ENCODE measurements around the gene NKX2-4. TPM values are rescaled to one million over a fixed set of nuclear protein-coding genes. Genes with fewer than 3 reads are reported as not detected.
"Not testable (repeated sequence)": the region's sequence is repeated elsewhere in the genome, so short reads cannot be mapped to it uniquely, and the experiment has no call there.

NKX2-4 gene
- total RNA-seq, 1 donor from 2014 or later, result not detected

GRCh38 chr20:21372016-21372415 lies 25.3 kb downstream of the NKX2-4 start:
- peaks cover 42% of the 10 kb centered on the region for H4K20me1 ChIP-seq (ENCODE audit: insufficient read depth, low read length)
- Mint-ChIP-seq H3K27ac (ENCODE audit: unreplicated experiment) (no peak overlapping the region), H3K4me1 (ENCODE audit: low read depth, unreplicated experiment) (peaks cover 6% of the 10 kb centered on the region), H3K4me3 (ENCODE audit: unreplicated experiment) (no peak overlapping the region), H3K27me3 (ENCODE audit: low read depth, unreplicated experiment) (no peaks in the 10 kb centered on the region), H3K9me3 (ENCODE audit: unreplicated experiment) (no peaks in the 10 kb centered on the region), H3K36me3 (ENCODE audit: low read depth, unreplicated experiment) (peaks cover 11% of the 10 kb centered on the region)
- H3K4me2 ChIP-seq (ENCODE audit: low read length), result no peak overlapping the region
- no peak overlapping the region for H3K4me3 ChIP-seq (ENCODE audit: insufficient read depth, low read depth, low read length)
- H3K9ac ChIP-seq (ENCODE audit: low read length), result no peak overlapping the region
- no peak for FAIRE-seq
- H3K27me3 ChIP-seq (ENCODE audit: insufficient read depth, low read length), result no peaks in the 10 kb centered on the region
- no peak overlapping the region for H3K27ac ChIP-seq (ENCODE audit: low read depth, low read length)
- TF ChIP-seq CTCF (IDR thresholded peaks at IDR 0.05; ENCODE audit: insufficient read depth, low read depth, low read length) (no peak), EZH2 (IDR thresholded peaks at IDR 0.05; ENCODE audit: insufficient read depth, low read length) (no peak)
- peaks cover 41% of the 10 kb centered on the region for H3K79me2 ChIP-seq (ENCODE audit: insufficient read depth, low read length)
- no peak for DNase-seq (ENCODE audit: low read depth)
- no peak overlapping the region for H2AFZ ChIP-seq (ENCODE audit: low read depth, low read length)
- H3K36me3 ChIP-seq (ENCODE audit: insufficient read depth, low read length), result peaks cover 18% of the 10 kb centered on the region
- H3K9me3 ChIP-seq (ENCODE audit: insufficient read depth, low read depth, low read length), result no peaks in the 10 kb centered on the region
- H3K4me1 ChIP-seq (ENCODE audit: insufficient read depth, low read length), result no peaks in the 10 kb centered on the region

GRCh38 chr20:21371193-21371592 lies 26.1 kb downstream of the NKX2-4 start:
- Histone ChIP-seq H3K4me1 (ENCODE audit: insufficient read depth, low read length) (no peaks in the 10 kb centered on the region), H3K4me2 (ENCODE audit: low read length) (no peak overlapping the region), H3K27ac (ENCODE audit: low read depth, low read length) (no peak overlapping the region), H3K9me3 (ENCODE audit: insufficient read depth, low read depth, low read length) (no peaks in the 10 kb centered on the region), H3K36me3 (ENCODE audit: insufficient read depth, low read length) (peaks cover 21% of the 10 kb centered on the region), H3K27me3 (ENCODE audit: insufficient read depth, low read length) (no peaks in the 10 kb centered on the region), H3K79me2 (ENCODE audit: insufficient read depth, low read length) (peaks cover 35% of the 10 kb centered on the region), H2AFZ (ENCODE audit: low read depth, low read length) (no peak overlapping the region), H3K4me3 (ENCODE audit: insufficient read depth, low read depth, low read length) (no peak overlapping the region), H3K9ac (ENCODE audit: low read length) (no peak overlapping the region), H4K20me1 (ENCODE audit: insufficient read depth, low read length) (peaks cover 35% of the 10 kb centered on the region)
- H3K27me3 Mint-ChIP-seq (ENCODE audit: low read depth, unreplicated experiment), result no peaks in the 10 kb centered on the region
- no peak overlapping the region for H3K4me3 Mint-ChIP-seq (ENCODE audit: unreplicated experiment)
- H3K36me3 Mint-ChIP-seq (ENCODE audit: low read depth, unreplicated experiment), result peaks cover 11% of the 10 kb centered on the region
- no peak for FAIRE-seq
- TF ChIP-seq CTCF (IDR thresholded peaks at IDR 0.05; ENCODE audit: insufficient read depth, low read depth, low read length), result no peak
- no peak for DNase-seq (ENCODE audit: low read depth)
- peaks cover under 1% of the 10 kb centered on the region for H3K4me1 Mint-ChIP-seq (ENCODE audit: low read depth, unreplicated experiment)
- no peaks in the 10 kb centered on the region for H3K9me3 Mint-ChIP-seq (ENCODE audit: unreplicated experiment)
- H3K27ac Mint-ChIP-seq (ENCODE audit: unreplicated experiment), result no peak overlapping the region

GRCh38 chr20:21368791-21369190 lies 28.5 kb downstream of the NKX2-4 start:
- Histone ChIP-seq H3K36me3 (ENCODE audit: insufficient read depth, low read length) (peaks cover 24% of the 10 kb centered on the region), H3K4me1 (ENCODE audit: insufficient read depth, low read length) (no peaks in the 10 kb centered on the region), H3K9ac (ENCODE audit: low read length) (no peak overlapping the region), H3K27ac (ENCODE audit: low read depth, low read length) (no peak overlapping the region), H3K79me2 (ENCODE audit: insufficient read depth, low read length) (peaks cover 34% of the 10 kb centered on the region), H3K27me3 (ENCODE audit: insufficient read depth, low read length) (no peaks in the 10 kb centered on the region), H3K4me3 (ENCODE audit: insufficient read depth, low read depth, low read length) (no peak overlapping the region), H2AFZ (ENCODE audit: low read depth, low read length) (no peak overlapping the region), H4K20me1 (ENCODE audit: insufficient read depth, low read length) (peaks cover 24% of the 10 kb centered on the region), H3K4me2 (ENCODE audit: low read length) (no peak overlapping the region), H3K9me3 (ENCODE audit: insufficient read depth, low read depth, low read length) (no peaks in the 10 kb centered on the region)
- H3K4me3 Mint-ChIP-seq (ENCODE audit: unreplicated experiment), result no peak overlapping the region
- H3K4me1 Mint-ChIP-seq (ENCODE audit: low read depth, unreplicated experiment), result no peaks in the 10 kb centered on the region
- H3K27ac Mint-ChIP-seq (ENCODE audit: unreplicated experiment), result no peak overlapping the region
- no peak for DNase-seq (ENCODE audit: low read depth)
- peaks cover 11% of the 10 kb centered on the region for H3K36me3 Mint-ChIP-seq (ENCODE audit: low read depth, unreplicated experiment)
- H3K27me3 Mint-ChIP-seq (ENCODE audit: low read depth, unreplicated experiment), result no peaks in the 10 kb centered on the region
- FAIRE-seq, result no peak
- H3K9me3 Mint-ChIP-seq (ENCODE audit: unreplicated experiment), result no peaks in the 10 kb centered on the region
- TF ChIP-seq EZH2 (IDR thresholded peaks at IDR 0.05; ENCODE audit: insufficient read depth, low read length), result no peak
- TF ChIP-seq CTCF (IDR thresholded peaks at IDR 0.05; ENCODE audit: insufficient read depth, low read depth, low read length), result no peak

- H2AFZ ChIP-seq (ENCODE audit: low read depth, low read length); H3K27ac ChIP-seq (ENCODE audit: low read depth, low read length); H3K4me3 ChIP-seq (ENCODE audit: insufficient read depth, low read depth, low read length); H4K20me1 ChIP-seq (ENCODE audit: insufficient read depth, low read length); H3K4me1 Mint-ChIP-seq (ENCODE audit: low read depth, unreplicated experiment); H3K9ac ChIP-seq (ENCODE audit: low read length); FAIRE-seq; H3K27ac Mint-ChIP-seq (ENCODE audit: unreplicated experiment); H3K4me3 Mint-ChIP-seq (ENCODE audit: unreplicated experiment); DNase-seq (ENCODE audit: low read depth); H3K4me1 ChIP-seq (ENCODE audit: insufficient read depth, low read length); H3K4me2 ChIP-seq (ENCODE audit: low read length); H3K9me3 ChIP-seq (ENCODE audit: insufficient read depth, low read depth, low read length); H3K9me3 Mint-ChIP-seq (ENCODE audit: unreplicated experiment); H3K27me3 Mint-ChIP-seq (ENCODE audit: low read depth, unreplicated experiment); H3K27me3 ChIP-seq (ENCODE audit: insufficient read depth, low read length): not testable (repeated sequence)
- Histone ChIP-seq H3K79me2 (ENCODE audit: insufficient read depth, low read length) (peaks cover 16% of the 10 kb centered on the region), H3K36me3 (ENCODE audit: insufficient read depth, low read length) (peaks cover 30% of the 10 kb centered on the region)
- peaks cover 13% of the 10 kb centered on the region for H3K36me3 Mint-ChIP-seq (ENCODE audit: low read depth, unreplicated experiment)
These were observed 31.1 kb downstream of the NKX2-4 start for GRCh38 chr20:21366273-21366672.

All from astrocyte (in vitro differentiated cells and primary cell).